ENCODE results near the gene GNG12. TPM values are rescaled to one million over a fixed set of nuclear protein-coding genes. Genes with fewer than 3 reads are reported as not detected.
A peak's percentile ranks its signal among the peaks of the same experiment; 100 is the strongest.

The GNG12 gene
- total and polyA plus RNA-seq, 8 donors, result 7.3 to 39.8 (median 21.1) TPM

- Histone ChIP-seq H3K27me3 (no peaks in the 10 kb centered on the region), H3K4me1 (peaks cover 5 to 24% (median 8%) of the 10 kb centered on the region in 3 donors), H3K9me3 (no peaks in the 10 kb centered on the region), H3K27ac (no peak overlapping the region), H3K4me3 (no peak overlapping the region), H3K36me3 (no peaks in the 10 kb centered on the region)
- FAIRE-seq, result no peak
- peak in 1 of 6 donors; percentile 42 for DNase-seq
- intact Hi-C loops (cut with DNase I), result no loop called here
- TF ChIP-seq CTCF (IDR thresholded peaks at IDR 0.05), result no peak
- ATAC-seq, result peak in 2 of 4 donors; percentile 9 to 16
- WGBS, 2 donors, result 65 to 70% methylated on average over 4 of the region's 4 CpGs
Measured at GRCh38 chr1:67716800-67717199, 116.5 kb downstream of the GNG12 start.

GRCh38 chr1:67715819-67716218 lies 117.4 kb downstream of the GNG12 start:
- no peaks in the 10 kb centered on the region for H3K27me3 ChIP-seq
- no peak for ATAC-seq
- H3K4me3 ChIP-seq, result no peak overlapping the region
- TF ChIP-seq CTCF (IDR thresholded peaks at IDR 0.05), result no peak
- FAIRE-seq, result no peak
- peaks cover 10 to 24% (median 16%) of the 10 kb centered on the region in 3 donors for H3K4me1 ChIP-seq
- intact Hi-C loops (cut with DNase I), result no loop called here
- no peak for DNase-seq
- H3K36me3 ChIP-seq, result no peaks in the 10 kb centered on the region
- 92 to 93% methylated on average over 2 of the region's 2 CpGs for WGBS, 2 donors
- H3K9me3 ChIP-seq, result no peaks in the 10 kb centered on the region
- no peak overlapping the region for H3K27ac ChIP-seq

- DNase-seq (peak in 2 of 6 donors; percentile 16 to 49), ATAC-seq (peak; percentile 61 to 86 (median 83)), FAIRE-seq (no peak)
- Histone ChIP-seq H3K9me3 (no peaks in the 10 kb centered on the region), H3K27me3 (no peaks in the 10 kb centered on the region), H3K36me3 (no peaks in the 10 kb centered on the region), H3K4me3 (no peak overlapping the region), H3K27ac (peak overlapping the region in 1 of 4 donors; percentile 13), H3K4me1 (peaks cover 10 to 17% (median 16%) of the 10 kb centered on the region in 3 donors)
- 79 to 82% methylated on average over 6 of the region's 6 CpGs for WGBS, 2 donors
- TF ChIP-seq CTCF (IDR thresholded peaks at IDR 0.05), result no peak
- intact Hi-C loops (cut with DNase I), result no loop called here
Measured at GRCh38 chr1:67713057-67713846, 120.0 kb downstream of the GNG12 start.

- 21 to 22% methylated on average over 2 of the region's 2 CpGs for whole genome bisulfite sequencing, 2 donors
- no peaks in the 10 kb centered on the region for H3K27me3 ChIP-seq
- no peak overlapping the region for H3K27ac ChIP-seq
- intact Hi-C loops (cut with DNase I), result no loop called here
- TF ChIP-seq CTCF (IDR thresholded peaks at IDR 0.05), result no peak
- no peaks in the 10 kb centered on the region for H3K9me3 ChIP-seq
- no peak overlapping the region for H3K4me3 ChIP-seq
- FAIRE-seq (no peak), ATAC-seq (peak in 3 of 4 donors; percentile 18 to 44 (median 23)), DNase-seq (no peak)
- H3K36me3 ChIP-seq, result no peaks in the 10 kb centered on the region
- peaks cover 10 to 17% (median 16%) of the 10 kb centered on the region in 3 donors for H3K4me1 ChIP-seq
Measured at GRCh38 chr1:67711855-67712212, 121.4 kb downstream of the GNG12 start.

Data from pancreas (tissue), 10 donors.